HEK293 (cell line): ENCODE data around the gene UHMK1.

ENCODE experiments used
- CTCF ChIP-seq: fragments of 450-650 bp; formaldehyde crosslinking; IDR thresholded peaks from 2 replicates; pipeline ENCODE4 v1.5.1; 2016; ENCODE audit warnings: missing biosample characterization, missing genetic modification characterization
- GLIS2 ChIP-seq: fragments of 450-650 bp; formaldehyde crosslinking; IDR thresholded peaks from 2 replicates; pipeline ENCODE4 v1.5.1; 2016; ENCODE audit warnings: missing biosample characterization, missing genetic modification characterization
- HIC1 ChIP-seq: fragments of 450-650 bp; formaldehyde crosslinking; IDR thresholded peaks from 2 replicates; pipeline ENCODE4 v1.5.1; 2016; ENCODE audit warnings: missing biosample characterization, missing genetic modification characterization
- KLF1 ChIP-seq: fragments of 450-650 bp; formaldehyde crosslinking; IDR thresholded peaks from 2 replicates; pipeline ENCODE4 v1.5.1; 2016; ENCODE audit warnings: missing biosample characterization, missing genetic modification characterization
- MZF1 ChIP-seq: fragments of 450-650 bp; formaldehyde crosslinking; IDR thresholded peaks from 2 replicates; pipeline ENCODE4 v1.5.1; 2017; ENCODE audit warnings: missing biosample characterization, missing genetic modification characterization, borderline replicate concordance
- REST ChIP-seq: fragments of 450-650 bp; formaldehyde crosslinking; IDR thresholded peaks from 2 replicates; pipeline ENCODE4 v1.5.1; 2016; ENCODE audit warnings: missing biosample characterization, missing genetic modification characterization
- ZBTB10 ChIP-seq: fragments of 450-650 bp; formaldehyde crosslinking; IDR thresholded peaks from 2 replicates; pipeline ENCODE4 v1.5.1; 2016; ENCODE audit warnings: missing biosample characterization, missing genetic modification characterization
- ZBTB7A ChIP-seq: fragments of 450-650 bp; formaldehyde crosslinking; IDR thresholded peaks from 2 replicates; pipeline ENCODE4 v1.5.1; 2016; ENCODE audit warnings: low read depth, missing biosample characterization, missing genetic modification characterization
- ZNF274 ChIP-seq, 2 experiments: fragments of 200-500 bp in 1 of 2; fragments of 450-650 bp in 1 of 2; sonication (Bioruptor generic) in 1 of 2; formaldehyde crosslinking in 1 of 2; IDR thresholded peaks; 2 replicates each; pipeline versions ENCODE4 v1.5.1 to v1.6.1; 2014 to 2016; ENCODE audit warnings: borderline replicate concordance in 1 of 2, inconsistent platforms in 1 of 2, low read length in 1 of 2, missing biosample characterization in 1 of 2, missing genetic modification characterization in 1 of 2
- ZNF394 ChIP-seq: fragments of 450-650 bp; formaldehyde crosslinking; IDR thresholded peaks from 2 replicates; pipeline ENCODE4 v1.5.1; 2016; ENCODE audit warnings: missing biosample characterization, missing genetic modification characterization, mild to moderate bottlenecking, moderate library complexity, borderline replicate concordance
- ZNF426 ChIP-seq: fragments of 450-650 bp; formaldehyde crosslinking; IDR thresholded peaks from 2 replicates; pipeline ENCODE4 v1.5.1; 2017; ENCODE audit warnings: missing biosample characterization, missing genetic modification characterization, mild to moderate bottlenecking, inconsistent platforms, moderate library complexity
- ZNF707 ChIP-seq: fragments of 450-650 bp; formaldehyde crosslinking; IDR thresholded peaks from 2 replicates; pipeline ENCODE4 v1.5.1; 2016; ENCODE audit warnings: missing biosample characterization, missing genetic modification characterization
- ZNF747 ChIP-seq: fragments of 450-650 bp; formaldehyde crosslinking; IDR thresholded peaks from 2 replicates; pipeline ENCODE4 v1.5.1; 2016; ENCODE audit warnings: missing biosample characterization, missing genetic modification characterization

- TF ChIP-seq ZNF707 (tag by site-specific recombination) = no peak
- no peak for TF ChIP-seq HIC1 (tag by site-specific recombination)
- no peak for TF ChIP-seq CTCF (tag by site-specific recombination)
- no peak for TF ChIP-seq ZNF747 (tag by site-specific recombination)
- no peak for TF ChIP-seq MZF1 (tag by site-specific recombination)
- TF ChIP-seq ZNF394 (tag by site-specific recombination) = no peak
- no peak for TF ChIP-seq GLIS2
- TF ChIP-seq ZBTB7A (tag by site-specific recombination) = no peak
- TF ChIP-seq ZNF274 (IDR thresholded peaks at IDR 0.05; ENCODE audit: low read length) = no peak
- no peak for TF ChIP-seq ZNF274 (tag by site-specific recombination; IDR thresholded peaks at IDR 0.05; ENCODE audit: borderline replicate concordance)
- no peak for TF ChIP-seq KLF1 (tag by site-specific recombination)
- TF ChIP-seq REST (tag by site-specific recombination) = no peak
- TF ChIP-seq ZNF426 = no peak
- TF ChIP-seq ZBTB10 = no peak
Measured at GRCh38 chr1:162548170-162548569, 50.6 kb downstream of the UHMK1 start.
